HCT116 (cell line): Measurements from ENCODE around the gene TNFRSF21. TPM values are rescaled to one million over a fixed set of nuclear protein-coding genes. Genes with fewer than 3 reads are reported as not detected.
"Not testable (repeated sequence)": the region's sequence is repeated elsewhere in the genome, so short reads cannot be mapped to it uniquely, and the experiment has no call there.

Experiments
- ATAC-seq: fragments of 200-7000 bp; cut with Tn5 transposase; 2 replicates; pipeline ENCODE4 v1.9.1; 2020; ENCODE audit warnings: mild to moderate bottlenecking, moderate library complexity
- BruUV-seq: library from RNA; stranded (reverse); fragments of 400-500 nt; replicated peaks from 2 replicates; lab custom pipeline; 2021; lab: Mats Ljungman, UMichigan
- CTCF ChIA-PET: fragments of 300-600 bp; sonication (Branson Sonifier 250); formaldehyde crosslinking; loops from one replicate; lab custom pipeline; 2021; ENCODE audit warnings: antibody characterized with exemption; lab: Charles Lee
- POLR2A ChIA-PET: fragments of 300-600, 350-600 bp; sonication (Branson Sonifier 250); formaldehyde crosslinking; loops from one replicate; lab custom pipeline; 2021; ENCODE audit warnings: antibody characterized with exemption; lab: Charles Lee
- RAD21 ChIA-PET, 2 experiments: fragments of 300-600 bp; sonication (Branson Sonifier 250); formaldehyde crosslinking; loops; one replicate each; lab custom pipeline; 2023; ENCODE audit warnings: low total read pairs in 2 of 2; ENCODE audit not compliant: uncharacterized antibody in 2 of 2, unreplicated experiment in 2 of 2, low non-redundant PET in 1 of 2; lab: Charles Lee
- DNase-seq: peaks from one replicate; pipeline ENCODE4 v3.0.0-alpha.2; 2010; ENCODE audit warnings: low read depth, low spot score
- H2AFZ ChIP-seq: fragments of 200-600 bp; shearing (Covaris generic), sonication (generic); 2 replicates; pipeline ENCODE4 v1.6.1; 2017; ENCODE audit warnings: low read depth, mixed run types, mixed read lengths, antibody characterized with exemption, low read length; ENCODE audit not compliant: poor library complexity, severe bottlenecking
- H3K27ac ChIP-seq: 2 replicates; pipeline ENCODE4 v1.5.1; 2012; ENCODE audit warnings: low read depth, low read length
- H3K27me3 ChIP-seq: fragments of 200-600 bp; sonication (generic); 2 replicates; pipeline ENCODE4 v1.6.1; 2016; ENCODE audit warnings: mixed run types, low read length, mixed read lengths; ENCODE audit not compliant: insufficient read depth
- H3K36me3 ChIP-seq, 2 experiments: fragments of 200-500 bp in 1 of 2; fragments of 200-600 bp in 1 of 2; sonication (Bioruptor generic) in 1 of 2; sonication (generic) in 1 of 2; 2 replicates each; pipeline versions ENCODE4 v1.5.1 to v1.6.1; 2014 to 2016; ENCODE audit warnings: low read length in 2 of 2, inconsistent platforms in 1 of 2, mixed read lengths in 1 of 2, mixed run types in 1 of 2; ENCODE audit not compliant: insufficient read depth in 2 of 2, control insufficient read depth in 1 of 2
- H3K4me1 ChIP-seq, 2 experiments: fragments of 200-600 bp in 1 of 2; sonication (generic) in 1 of 2; 2 replicates each; pipeline versions ENCODE4 v1.5.1 to v1.6.1; 2012 to 2017; ENCODE audit warnings: low read length in 2 of 2, inconsistent platforms in 1 of 2, mild to moderate bottlenecking in 1 of 2, mixed read lengths in 1 of 2, mixed run types in 1 of 2, moderate library complexity in 1 of 2; ENCODE audit not compliant: insufficient read depth in 2 of 2, control insufficient read depth in 1 of 2
- H3K4me2 ChIP-seq: fragments of 200-600 bp; sonication (generic); 2 replicates; pipeline ENCODE4 v1.6.1; 2017; ENCODE audit warnings: mixed run types, low read length, mixed read lengths
- H3K4me3 ChIP-seq, 2 experiments: fragments of 200-600 bp in 1 of 2; sonication (generic) in 1 of 2; replicated peaks in 1 of 2; 2 replicates each; pipeline ENCODE4 v1.5.1; 2011 to 2016; ENCODE audit warnings: low read length in 2 of 2, control low read depth in 1 of 2, low read depth in 1 of 2, mild to moderate bottlenecking in 1 of 2, mixed read lengths in 1 of 2, mixed run types in 1 of 2
- H3K79me2 ChIP-seq: fragments of 200-600 bp; sonication (generic); 2 replicates; pipeline ENCODE4 v1.6.1; 2017; ENCODE audit warnings: mild to moderate bottlenecking, mixed run types, low read length, moderate library complexity, mixed read lengths; ENCODE audit not compliant: insufficient read depth
- H3K9ac ChIP-seq: fragments of 200-600 bp; sonication (generic); 2 replicates; pipeline ENCODE4 v1.6.1; 2016; ENCODE audit warnings: low read length, mixed read lengths
- H3K9me2 ChIP-seq: fragments of 200-600 bp; sonication (generic), shearing (Covaris generic); 2 replicates; pipeline ENCODE4 v1.6.1; 2017; ENCODE audit warnings: mixed run types, mild to moderate bottlenecking, moderate library complexity; ENCODE audit not compliant: insufficient read depth
- H3K9me3 ChIP-seq, 2 experiments: fragments of 200-500 bp in 1 of 2; fragments of 200-600 bp in 1 of 2; sonication (Bioruptor generic) in 1 of 2; sonication (generic) in 1 of 2; 2 replicates each; pipeline ENCODE4 v1.6.1; 2014 to 2017; ENCODE audit warnings: low read length in 2 of 2, mixed read lengths in 2 of 2, inconsistent platforms in 1 of 2, low read depth in 1 of 2, mild to moderate bottlenecking in 1 of 2, mixed run types in 1 of 2, moderate library complexity in 1 of 2; ENCODE audit not compliant: control insufficient read depth in 1 of 2, insufficient read depth in 1 of 2
- H4K20me1 ChIP-seq: fragments of 200-600 bp; sonication (generic), shearing (Covaris generic); 2 replicates; pipeline ENCODE4 v1.6.1; 2017; ENCODE audit warnings: mixed run types, mild to moderate bottlenecking, moderate library complexity; ENCODE audit not compliant: insufficient read depth
- EGR1 ChIP-seq: IDR thresholded peaks from 2 replicates; pipeline ENCODE4 v1.6.1; 2012; ENCODE audit warnings: low read depth
- POLR2AphosphoS5 ChIP-seq: IDR thresholded peaks from 2 replicates; pipeline ENCODE4 v1.6.1; 2011; ENCODE audit warnings: mild to moderate bottlenecking, low read depth, low read length, moderate library complexity
- intact Hi-C: fragments of 100-400 bp; cut with micrococcal nuclease; formaldehyde crosslinking; loops from 2 replicates; pipeline ENCODE4 v1.10.0; 2022
- total RNA-seq: library from RNA; stranded (reverse); gene quantifications from one replicate; pipeline ENCODE4 v1.2.1, GENCODE V29; 2021; ENCODE audit not compliant: unreplicated experiment

Gene TNFRSF21
- total RNA-seq, 1 experiment from 2014 or later, result 48.3 TPM

DNA sequence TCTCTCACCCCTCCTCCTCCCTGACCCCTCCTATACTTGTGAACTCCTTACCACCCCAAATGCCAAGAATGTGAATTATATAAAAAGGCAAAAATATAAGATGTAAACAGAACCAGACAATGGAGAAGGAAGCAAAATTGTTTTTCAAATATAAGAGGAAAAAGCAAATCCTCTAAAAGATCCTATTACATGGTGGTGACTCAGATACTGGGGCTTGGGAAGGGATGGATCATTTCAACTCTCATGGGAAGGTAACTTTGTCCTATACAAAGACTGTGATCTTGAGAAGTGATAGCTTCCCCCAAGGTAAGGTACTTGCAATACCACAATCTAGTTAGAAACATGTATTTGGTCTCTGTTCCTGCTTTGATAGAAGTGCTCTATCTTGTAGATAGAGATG lies 24.6 kb upstream of the TNFRSF21 start:
- Histone ChIP-seq H3K4me2 (no peak overlapping the region), H3K4me1 (no peaks in the 10 kb centered on the region), H3K36me3 (no peaks in the 10 kb centered on the region), H3K79me2 (no peaks in the 10 kb centered on the region), H3K9me3 (no peaks in the 10 kb centered on the region), H3K9me2 (no peaks in the 10 kb centered on the region), H3K27me3 (no peaks in the 10 kb centered on the region), H3K4me3 (no peak overlapping the region), H2AFZ (no peak overlapping the region), H3K27ac (no peak overlapping the region), H3K9ac (no peak overlapping the region), H4K20me1 (no peaks in the 10 kb centered on the region)
- BruUV-seq, result no TSS peak
- no peak for DNase-seq
- ChIA-PET RAD21 (no interaction called here), CTCF (no interaction called here), POLR2A (no interaction called here)
- ATAC-seq, result no peak
- TF ChIP-seq EGR1, result no peak
- no peak for TF ChIP-seq POLR2AphosphoS5
- intact Hi-C loops, result no loop called here

DNA sequence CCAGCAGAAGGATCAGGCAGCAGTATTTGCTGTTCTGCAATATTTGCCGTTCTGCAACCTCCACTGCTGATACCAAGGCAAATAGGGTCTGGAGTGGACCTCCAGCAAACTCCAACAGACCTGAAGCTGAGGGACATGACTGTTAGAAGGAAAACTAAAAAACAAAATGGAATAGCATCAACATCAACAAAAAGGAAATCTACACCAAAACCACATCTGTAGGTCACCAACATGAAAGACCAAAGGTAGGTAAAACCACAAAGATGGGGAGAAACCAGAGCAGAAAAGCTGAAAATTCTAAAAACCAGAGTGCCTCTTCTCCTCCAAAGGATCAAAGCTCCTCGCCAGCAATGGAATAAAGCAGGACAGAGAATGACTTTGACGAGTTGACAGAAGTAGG lies 18.9 kb upstream of the TNFRSF21 start:
- CTCF ChIA-PET, H3K9ac ChIP-seq, H3K4me3 ChIP-seq, DNase-seq, H3K9me2 ChIP-seq, H3K36me3 ChIP-seq, H3K27ac ChIP-seq, BruUV-seq, POLR2A ChIA-PET, H3K27me3 ChIP-seq, H2AFZ ChIP-seq, RAD21 ChIA-PET, H4K20me1 ChIP-seq, H3K9me3 ChIP-seq, H3K79me2 ChIP-seq, ATAC-seq, H3K4me2 ChIP-seq, intact Hi-C loops, H3K4me1 ChIP-seq: not testable (repeated sequence)

DNA sequence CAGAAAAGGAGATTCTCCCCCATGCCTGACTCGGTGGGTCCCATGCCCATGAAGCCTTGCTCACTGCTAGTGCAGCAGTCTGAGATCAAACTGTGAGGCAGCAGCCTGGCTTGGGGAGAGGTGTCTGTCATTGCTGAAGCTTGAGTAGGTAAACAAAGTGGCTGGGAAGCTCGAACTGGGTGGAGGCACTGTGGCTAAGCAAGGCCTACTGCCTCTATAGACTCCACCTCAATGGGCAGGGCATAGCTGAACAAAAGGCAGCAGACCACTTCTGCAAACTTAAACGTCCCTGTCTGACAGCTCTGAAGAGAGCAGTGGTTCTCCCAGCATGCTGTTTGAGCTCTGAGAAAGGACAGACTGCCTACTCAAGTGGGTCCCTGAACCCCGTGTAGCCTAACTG lies 18.4 kb upstream of the TNFRSF21 start:
- ATAC-seq, POLR2A ChIA-PET: not testable (repeated sequence)

More for the DNA sequence above, 18.4 kb upstream of the TNFRSF21 start:
- H3K9me2 ChIP-seq, H3K9me3 ChIP-seq, H3K4me1 ChIP-seq, BruUV-seq, H3K36me3 ChIP-seq, DNase-seq, CTCF ChIA-PET, intact Hi-C loops, H3K4me2 ChIP-seq, H3K27ac ChIP-seq, H2AFZ ChIP-seq, H4K20me1 ChIP-seq, H3K9ac ChIP-seq, RAD21 ChIA-PET, H3K27me3 ChIP-seq, H3K79me2 ChIP-seq, H3K4me3 ChIP-seq: not testable (repeated sequence)
